ENCODE data around the gene CNTNAP2. TPM values are rescaled to one million over a fixed set of nuclear protein-coding genes. Genes with fewer than 3 reads are reported as not detected.

CNTNAP2 gene
- total RNA-seq, 4 donors from 2014 or later: 0.42 TPM; not detected in 3

DNA sequence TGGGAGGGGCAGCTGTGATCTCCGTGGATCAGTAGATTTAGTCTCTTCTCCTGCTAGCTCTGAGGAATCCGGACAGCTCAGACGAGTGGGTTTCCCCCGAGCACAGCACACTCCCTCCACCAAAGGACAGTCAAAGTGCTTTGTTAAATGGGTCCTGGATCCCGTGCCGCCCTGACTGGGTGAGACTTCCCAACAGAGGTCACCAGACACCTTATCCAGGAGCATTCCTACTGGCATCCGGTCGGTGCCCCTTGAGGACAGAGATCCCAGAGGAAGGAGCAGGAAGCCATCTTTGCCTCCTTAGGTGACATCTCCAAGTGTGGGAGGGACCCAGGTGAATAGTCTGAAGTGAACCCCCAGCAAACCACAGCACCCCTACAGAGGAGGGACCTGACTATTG lies 1148.9 kb downstream of the CNTNAP2 start:
- 89 to 95% methylated on average over 2 to 8 of the region's 8 CpGs for whole genome bisulfite sequencing, 2 donors
- DNase-seq (ENCODE audit: low spot score in 2 of 2): no peak
- H3K4me1 ChIP-seq: no peaks in the 10 kb centered on the region
- no peaks in the 10 kb centered on the region for H3K27me3 ChIP-seq
- H3K9me3 ChIP-seq: no peaks in the 10 kb centered on the region
- H3K36me3 ChIP-seq: no peaks in the 10 kb centered on the region
- H3K4me3 ChIP-seq: no peak overlapping the region
- no peak for TF ChIP-seq POLR2A (IDR thresholded peaks at IDR 0.05)
- TF ChIP-seq, protein P1, sequence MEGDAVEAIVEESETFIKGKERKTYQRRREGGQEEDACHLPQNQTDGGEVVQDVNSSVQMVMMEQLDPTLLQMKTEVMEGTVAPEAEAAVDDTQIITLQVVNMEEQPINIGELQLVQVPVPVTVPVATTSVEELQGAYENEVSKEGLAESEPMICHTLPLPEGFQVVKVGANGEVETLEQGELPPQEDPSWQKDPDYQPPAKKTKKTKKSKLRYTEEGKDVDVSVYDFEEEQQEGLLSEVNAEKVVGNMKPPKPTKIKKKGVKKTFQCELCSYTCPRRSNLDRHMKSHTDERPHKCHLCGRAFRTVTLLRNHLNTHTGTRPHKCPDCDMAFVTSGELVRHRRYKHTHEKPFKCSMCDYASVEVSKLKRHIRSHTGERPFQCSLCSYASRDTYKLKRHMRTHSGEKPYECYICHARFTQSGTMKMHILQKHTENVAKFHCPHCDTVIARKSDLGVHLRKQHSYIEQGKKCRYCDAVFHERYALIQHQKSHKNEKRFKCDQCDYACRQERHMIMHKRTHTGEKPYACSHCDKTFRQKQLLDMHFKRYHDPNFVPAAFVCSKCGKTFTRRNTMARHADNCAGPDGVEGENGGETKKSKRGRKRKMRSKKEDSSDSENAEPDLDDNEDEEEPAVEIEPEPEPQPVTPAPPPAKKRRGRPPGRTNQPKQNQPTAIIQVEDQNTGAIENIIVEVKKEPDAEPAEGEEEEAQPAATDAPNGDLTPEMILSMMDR (IDR thresholded peaks at IDR 0.05): no peak
- TF ChIP-seq EP300 (IDR thresholded peaks at IDR 0.05): no peak
- no peak overlapping the region for H3K27ac ChIP-seq

DNA sequence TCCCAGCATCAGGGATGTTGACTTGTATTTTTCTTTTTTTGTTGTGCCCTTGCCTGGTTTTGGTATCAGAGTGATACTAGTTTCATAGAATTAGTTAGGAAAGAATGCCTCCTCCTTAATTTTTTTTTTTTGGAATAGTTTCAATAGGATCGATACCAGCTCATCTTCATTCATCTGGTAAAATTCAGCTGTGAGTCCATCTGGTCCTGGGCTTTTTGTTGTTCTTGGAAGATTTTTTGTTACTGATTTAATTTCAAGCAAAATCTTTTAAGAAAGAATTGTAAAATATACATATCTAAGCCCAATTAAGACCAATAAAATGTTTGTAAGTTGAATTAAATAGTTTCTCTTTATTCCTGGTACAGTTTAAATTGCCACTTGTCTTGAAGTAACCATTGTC lies 1159.5 kb downstream of the CNTNAP2 start:
- TF ChIP-seq POLR2A (IDR thresholded peaks at IDR 0.05): no peak
- TF ChIP-seq, protein P1 (IDR thresholded peaks at IDR 0.05): no peak
- TF ChIP-seq EP300 (IDR thresholded peaks at IDR 0.05): no peak
- WGBS, 2 donors: 56 to 71% methylated on average over 1 of the region's 1 CpG
- Histone ChIP-seq H3K36me3 (no peaks in the 10 kb centered on the region), H3K4me1 (no peaks in the 10 kb centered on the region), H3K27me3 (no peaks in the 10 kb centered on the region), H3K9me3 (peaks cover 0 to 7% (median 0%) of the 10 kb centered on the region in 4 donors), H3K4me3 (no peak overlapping the region), H3K27ac (no peak overlapping the region)
- no peak for DNase-seq (ENCODE audit: low spot score in 2 of 2)

DNA sequence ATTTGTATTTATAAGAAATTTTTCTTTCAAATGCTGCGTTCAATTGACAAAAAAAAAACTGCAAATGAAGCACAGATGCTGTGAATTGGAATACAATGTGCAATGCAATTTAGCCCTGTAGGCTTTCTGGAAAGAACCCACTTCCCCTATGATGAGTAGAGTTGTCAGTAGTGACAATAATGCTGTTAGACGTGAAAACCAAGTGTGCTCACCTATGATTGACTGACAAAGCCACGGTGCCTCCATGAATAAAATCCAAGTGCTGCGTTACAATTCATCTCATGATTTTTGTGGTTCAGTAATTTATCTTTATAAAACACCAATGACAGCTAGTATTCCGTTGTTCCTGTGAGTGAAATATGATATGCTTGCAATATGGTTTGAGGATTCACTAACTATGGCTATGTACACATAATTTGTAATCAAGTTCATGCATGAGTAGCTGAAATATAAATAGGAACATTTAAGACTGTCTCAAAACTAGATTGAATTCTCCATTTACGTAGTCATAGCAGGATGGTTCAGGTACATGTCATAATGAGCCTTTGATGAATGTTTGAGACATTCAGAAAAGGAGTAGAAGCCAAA lies 1160.3 kb downstream of the CNTNAP2 start:
- Histone ChIP-seq H3K27ac (no peak overlapping the region), H3K4me1 (no peaks in the 10 kb centered on the region), H3K36me3 (no peaks in the 10 kb centered on the region), H3K9me3 (peaks cover 0 to 7% (median 0%) of the 10 kb centered on the region in 4 donors), H3K27me3 (no peaks in the 10 kb centered on the region), H3K4me3 (no peak overlapping the region)
- no peak for DNase-seq (ENCODE audit: low spot score in 2 of 2)
- 79 to 81% methylated on average over 6 of the region's 6 CpGs for WGBS, 2 donors
- TF ChIP-seq, protein P1 (IDR thresholded peaks at IDR 0.05): no peak
- TF ChIP-seq EP300 (IDR thresholded peaks at IDR 0.05) (no peak), POLR2A (IDR thresholded peaks at IDR 0.05) (no peak)

DNA sequence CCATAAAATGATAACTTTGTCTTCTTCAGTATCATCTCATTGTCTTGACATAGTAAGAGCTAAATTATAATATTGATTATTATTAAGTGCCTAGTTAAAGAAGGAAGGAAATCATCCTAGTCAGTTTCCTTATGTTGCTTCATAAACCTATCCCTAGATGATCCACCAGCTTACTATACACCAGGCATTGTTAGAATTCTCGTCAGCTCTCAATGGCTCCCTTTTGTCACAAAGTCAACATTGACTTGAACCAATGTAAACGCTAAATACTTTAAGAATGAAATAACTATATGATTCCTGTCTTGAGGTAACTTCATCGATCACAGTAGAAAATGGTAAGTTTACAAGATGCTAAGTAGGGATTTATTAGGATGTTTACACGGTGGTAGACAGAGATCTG lies 1162.9 kb downstream of the CNTNAP2 start:
- H3K36me3 ChIP-seq: no peaks in the 10 kb centered on the region
- H3K9me3 ChIP-seq: peaks cover 0 to 6% (median 0%) of the 10 kb centered on the region in 4 donors
- no peak for DNase-seq (ENCODE audit: low spot score in 2 of 2)
- WGBS, 2 donors: 41 to 48% methylated on average over 4 of the region's 4 CpGs
- H3K4me3 ChIP-seq: no peak overlapping the region
- TF ChIP-seq, protein P1 (IDR thresholded peaks at IDR 0.05): no peak
- no peaks in the 10 kb centered on the region for H3K27me3 ChIP-seq
- H3K27ac ChIP-seq: no peak overlapping the region
- no peaks in the 10 kb centered on the region for H3K4me1 ChIP-seq

DNA sequence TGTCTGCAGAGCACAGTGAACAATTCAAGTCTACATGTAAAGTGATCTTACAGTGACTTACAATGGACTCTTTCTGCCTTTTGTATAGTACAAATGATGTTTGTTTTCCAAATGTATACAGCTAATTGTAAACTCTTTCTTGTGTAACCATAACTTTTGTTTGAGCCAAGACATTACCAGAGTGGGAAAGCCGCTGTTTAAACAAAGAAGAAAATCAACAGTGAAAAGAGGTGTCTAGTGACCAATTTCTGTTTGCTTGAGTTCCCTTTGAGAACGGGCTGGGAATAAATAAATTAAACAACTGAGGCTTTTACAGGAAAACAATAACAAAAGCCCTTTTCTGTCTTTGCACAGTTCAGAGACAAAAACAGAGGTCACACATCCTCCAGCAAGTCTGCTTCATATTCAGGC lies 1163.4 kb downstream of the CNTNAP2 start:
- no peak overlapping the region for H3K4me3 ChIP-seq
- no peaks in the 10 kb centered on the region for H3K36me3 ChIP-seq
- no peak for DNase-seq (ENCODE audit: low spot score in 2 of 2)
- WGBS, 2 donors: 23 to 28% methylated on average over 2 of the region's 2 CpGs
- no peaks in the 10 kb centered on the region for H3K27me3 ChIP-seq
- TF ChIP-seq, protein P1 (IDR thresholded peaks at IDR 0.05): no peak
- no peak for TF ChIP-seq EP300 (IDR thresholded peaks at IDR 0.05)
- TF ChIP-seq POLR2A (IDR thresholded peaks at IDR 0.05): no peak
- peaks cover 0 to 1% (median 0%) of the 10 kb centered on the region in 4 donors for H3K9me3 ChIP-seq
- no peaks in the 10 kb centered on the region for H3K4me1 ChIP-seq
- no peak overlapping the region for H3K27ac ChIP-seq

All from tibial nerve (tissue), 4 donors.